Psoas muscle (tissue), 8 donors: ENCODE measurements around the gene NUDC. TPM values are rescaled to one million over a fixed set of nuclear protein-coding genes. Genes with fewer than 3 reads are reported as not detected.

ENCODE experiments used
- ATAC-seq, 4 donors: fragments of 200-7000 bp; cut with Tn5 transposase; one replicate each; pipeline ENCODE4 v1.9.1; 2020; ENCODE audit warnings: moderate library complexity in 3 of 4, mild to moderate bottlenecking in 2 of 4
- DNase-seq, 2 donors: peaks; one replicate each; pipeline ENCODE4 v3.0.0-alpha.2; 2020
- H3K27ac ChIP-seq: fragments of 200-600 bp; one replicate; pipeline ENCODE4 v1.8.0; 2022
- H3K27me3 ChIP-seq, 3 donors: fragments of 200-600 bp in 1 of 3; one replicate each; pipeline versions ENCODE4 v1.6.1 to v1.8.0; 2013 to 2022; ENCODE audit warnings: low read length in 2 of 3, mild to moderate bottlenecking in 2 of 3, moderate library complexity in 1 of 3; ENCODE audit not compliant: insufficient read depth in 3 of 3
- H3K36me3 ChIP-seq, 2 donors: fragments of 200-600 bp in 1 of 2; one replicate each; pipeline versions ENCODE4 v1.6.1 to v1.8.0; 2013 to 2022; ENCODE audit warnings: low read depth in 1 of 2, mild to moderate bottlenecking in 1 of 2, moderate library complexity in 1 of 2; ENCODE audit not compliant: insufficient read depth in 1 of 2
- H3K4me1 ChIP-seq: fragments of 200-600 bp; one replicate; pipeline ENCODE4 v1.8.0; 2022
- H3K4me3 ChIP-seq: fragments of 200-600 bp; one replicate; pipeline ENCODE4 v1.8.0; 2022; ENCODE audit warnings: mild to moderate bottlenecking
- H3K9me3 ChIP-seq: fragments of 200-600 bp; one replicate; pipeline ENCODE4 v1.8.0; 2022
- WGBS, 3 donors: extraction: QIAGEN DNeasy Blood & Tissue Kit; methylation state at CpG; one replicate each; pipeline versions ENCODE4 v1.1.6 to v1.1.7; 2013; 5-methylcytosine and 5-hydroxymethylcytosine counted together
- intact Hi-C, 2 donors: fragments of 100-400 bp; cut with DNase I; formaldehyde crosslinking; loops; one replicate each; pipeline versions ENCODE4 v1.11.0 to v1.14.2; 2022
- polyA plus RNA-seq, 3 donors: library from polyadenylated mRNA; stranded (reverse); fragments of 200-250 nt; gene quantifications; one replicate each; pipeline ENCODE4 v1.2.3, GENCODE V29; 2013
- total RNA-seq, 4 donors: library from RNA; stranded (reverse); fragmentation: NEBNext Ultra II Directional in 2 of 4; extraction: Animal tissue kit (Norgen Biotek cat#: 25700) in 2 of 4; gene quantifications; one replicate each; pipeline versions ENCODE4 v1.2.1 to v1.2.4, GENCODE V29; 2021 to 2023
- TF ChIP-seq, protein P1 (sequence below): fragments of 200-600 bp; IDR thresholded peaks from one replicate; pipeline ENCODE4 v1.8.0; 2022; ENCODE audit warnings: antibody characterized with exemption
- donor health status: healthy with polysubstance abuse.
- donor health status: DM: no; HTN: no; CAD: no; lungs with moderate emphysema.
- donor health status: Bipolar disorder and iron deficiency.
- donor health status: healthy.
- donor health status: DM: yes; HTN: yes; CAD: no.
- donor health status: DM: no; HTN: no; CAD: no.
- donor health status: DM: no; HTN: no; CAD: no.
- donor health status: DM: yes; HTN: yes; CAD: no.

The NUDC gene
- total and polyA plus RNA-seq, 7 donors, result 55.7 to 105 (median 65.5) TPM

DNA sequence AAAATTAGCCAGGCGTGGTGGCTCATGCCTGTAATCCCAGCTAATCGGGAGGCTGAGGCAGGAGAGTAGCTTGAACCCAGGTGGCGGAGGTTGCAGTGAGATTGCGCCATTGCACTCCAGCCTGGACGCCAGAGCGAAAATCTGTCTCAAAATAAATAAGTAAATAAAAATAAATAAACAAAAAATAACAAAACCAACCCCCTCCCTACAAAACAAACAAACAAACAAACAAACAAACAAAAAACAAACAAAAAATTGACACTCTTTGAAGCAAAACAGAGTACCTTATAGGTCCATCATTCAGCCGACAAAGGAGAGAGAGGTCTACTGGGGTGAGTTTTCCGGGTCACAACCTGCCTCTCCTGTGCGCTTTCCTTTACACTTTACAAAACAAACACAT lies 44.1 kb downstream of the NUDC start:
- Histone ChIP-seq H3K27me3 (peaks cover 0 to 30% (median 5%) of the 10 kb centered on the region in 3 donors), H3K9me3 (no peaks in the 10 kb centered on the region), H3K4me1 (peaks cover 7% of the 10 kb centered on the region), H3K36me3 (no peaks in the 10 kb centered on the region), H3K27ac (no peak overlapping the region), H3K4me3 (no peak overlapping the region)
- intact Hi-C loops, result no loop called here
- ATAC-seq (no peak), DNase-seq (no peak)
- WGBS, 3 donors, result 85 to 94% (median 87%) methylated on average over 9 of the region's 9 CpGs
- TF ChIP-seq, protein P1, sequence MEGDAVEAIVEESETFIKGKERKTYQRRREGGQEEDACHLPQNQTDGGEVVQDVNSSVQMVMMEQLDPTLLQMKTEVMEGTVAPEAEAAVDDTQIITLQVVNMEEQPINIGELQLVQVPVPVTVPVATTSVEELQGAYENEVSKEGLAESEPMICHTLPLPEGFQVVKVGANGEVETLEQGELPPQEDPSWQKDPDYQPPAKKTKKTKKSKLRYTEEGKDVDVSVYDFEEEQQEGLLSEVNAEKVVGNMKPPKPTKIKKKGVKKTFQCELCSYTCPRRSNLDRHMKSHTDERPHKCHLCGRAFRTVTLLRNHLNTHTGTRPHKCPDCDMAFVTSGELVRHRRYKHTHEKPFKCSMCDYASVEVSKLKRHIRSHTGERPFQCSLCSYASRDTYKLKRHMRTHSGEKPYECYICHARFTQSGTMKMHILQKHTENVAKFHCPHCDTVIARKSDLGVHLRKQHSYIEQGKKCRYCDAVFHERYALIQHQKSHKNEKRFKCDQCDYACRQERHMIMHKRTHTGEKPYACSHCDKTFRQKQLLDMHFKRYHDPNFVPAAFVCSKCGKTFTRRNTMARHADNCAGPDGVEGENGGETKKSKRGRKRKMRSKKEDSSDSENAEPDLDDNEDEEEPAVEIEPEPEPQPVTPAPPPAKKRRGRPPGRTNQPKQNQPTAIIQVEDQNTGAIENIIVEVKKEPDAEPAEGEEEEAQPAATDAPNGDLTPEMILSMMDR, result no peak

DNA sequence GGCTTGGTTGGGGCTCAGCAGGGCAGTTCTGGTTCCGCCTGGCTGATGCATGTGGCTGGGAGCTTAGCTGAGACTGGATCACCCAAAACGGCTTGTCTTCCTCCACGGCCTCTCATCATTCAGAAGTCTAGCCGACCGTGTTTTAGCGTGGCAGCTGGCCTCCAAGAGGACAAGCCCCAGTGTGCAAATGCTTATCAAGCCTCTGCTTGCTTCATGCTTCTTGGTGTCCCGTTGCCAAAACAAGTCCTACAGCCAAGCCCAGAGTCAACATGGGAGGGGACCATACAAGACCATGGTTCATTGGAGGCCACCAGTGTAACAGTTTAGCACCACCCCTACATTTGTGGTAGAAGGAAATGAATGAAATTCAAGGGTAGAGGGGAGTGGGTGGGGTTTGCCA lies 49.3 kb downstream of the NUDC start:
- no peak overlapping the region for H3K27ac ChIP-seq
- no peak overlapping the region for H3K4me3 ChIP-seq
- intact Hi-C loops, result no loop called here
- WGBS, 3 donors, result 21 to 39% (median 28%) methylated on average over 7 of the region's 7 CpGs
- TF ChIP-seq, protein P1, result no peak
- H3K27me3 ChIP-seq, result peaks cover 0 to 11% (median 2%) of the 10 kb centered on the region in 3 donors
- no peaks in the 10 kb centered on the region for H3K36me3 ChIP-seq
- no peak for ATAC-seq
- no peaks in the 10 kb centered on the region for H3K4me1 ChIP-seq
- DNase-seq, result no peak
- no peaks in the 10 kb centered on the region for H3K9me3 ChIP-seq

DNA sequence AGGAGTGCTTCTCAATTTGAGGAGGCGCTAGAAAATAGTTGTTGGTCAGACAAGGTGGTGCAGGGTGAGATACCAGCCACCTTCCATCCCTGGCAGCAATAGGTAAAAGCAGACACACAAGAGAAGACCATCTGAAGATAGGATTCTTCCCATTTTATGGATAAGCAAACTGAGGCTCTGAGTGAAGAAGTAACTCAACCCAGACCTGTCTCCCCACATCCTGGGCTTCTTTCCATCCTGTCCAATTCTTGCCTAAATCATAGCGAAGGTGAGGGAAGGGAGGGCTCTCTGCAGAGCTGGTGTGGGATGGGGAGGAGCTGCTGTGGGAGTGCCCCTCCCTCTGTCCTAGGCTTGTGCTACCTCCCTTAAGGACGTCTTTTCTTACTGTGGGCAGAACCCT lies 50.0 kb downstream of the NUDC start:
- no peak for DNase-seq
- peaks cover 0 to 9% (median 2%) of the 10 kb centered on the region in 3 donors for H3K27me3 ChIP-seq
- H3K9me3 ChIP-seq, result no peaks in the 10 kb centered on the region
- 57 to 59% (median 58%) methylated on average over 3 of the region's 3 CpGs for WGBS, 3 donors
- no peak overlapping the region for H3K27ac ChIP-seq
- no peaks in the 10 kb centered on the region for H3K4me1 ChIP-seq
- intact Hi-C loops, result no loop called here
- no peak for ATAC-seq
- TF ChIP-seq, protein P1, result no peak
- H3K4me3 ChIP-seq, result no peak overlapping the region
- H3K36me3 ChIP-seq, result no peaks in the 10 kb centered on the region

DNA sequence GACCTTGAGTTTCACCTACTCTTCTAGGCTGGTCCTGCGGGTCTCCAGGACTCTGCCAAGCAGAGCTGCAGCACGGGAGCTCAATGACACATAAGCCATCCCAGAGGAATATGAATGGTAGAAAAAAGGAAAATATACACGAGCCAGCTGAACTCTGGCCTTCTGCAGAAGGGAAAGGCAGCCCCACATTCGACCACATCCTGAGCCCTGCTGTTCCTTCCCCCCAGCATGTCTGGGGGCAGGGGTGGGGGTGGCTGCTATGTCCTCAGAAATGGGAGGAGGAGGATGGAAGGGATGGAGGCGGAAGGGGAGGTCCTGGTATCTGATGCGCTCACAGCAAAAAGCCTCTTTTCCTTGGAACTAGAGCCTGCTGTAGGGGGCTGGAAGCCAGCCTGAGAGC lies 50.8 kb downstream of the NUDC start:
- Histone ChIP-seq H3K4me3 (no peak overlapping the region), H3K9me3 (no peaks in the 10 kb centered on the region), H3K27me3 (peaks cover 0 to 7% (median 0%) of the 10 kb centered on the region in 3 donors), H3K4me1 (no peaks in the 10 kb centered on the region), H3K27ac (no peak overlapping the region), H3K36me3 (no peaks in the 10 kb centered on the region)
- TF ChIP-seq, protein P1, result no peak
- intact Hi-C loops, result no loop called here
- no peak for ATAC-seq
- no peak for DNase-seq
- 34 to 35% (median 35%) methylated on average over 6 of the region's 6 CpGs for WGBS, 3 donors

DNA sequence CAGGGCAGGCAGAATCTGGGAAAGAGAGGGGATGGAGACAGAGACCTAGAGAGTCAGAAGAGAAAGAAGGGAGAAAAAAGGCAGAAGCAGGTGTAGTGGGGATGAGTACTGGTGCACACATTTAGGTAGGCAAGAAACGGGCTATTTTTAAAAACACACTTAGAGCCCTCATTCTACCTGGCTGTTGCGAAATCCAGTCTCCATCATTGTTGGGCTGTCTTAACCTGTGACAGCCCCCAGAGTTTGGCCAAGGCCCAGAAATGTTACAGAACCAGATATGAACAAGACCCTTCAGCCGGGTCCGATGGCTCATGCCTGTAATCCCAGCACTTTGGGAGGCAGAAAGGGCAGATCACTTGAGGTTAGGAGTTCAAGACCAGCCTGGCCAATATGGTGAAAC lies 51.3 kb downstream of the NUDC start:
- DNase-seq (no peak), ATAC-seq (no peak)
- peaks cover 0 to 7% (median 0%) of the 10 kb centered on the region in 3 donors for H3K27me3 ChIP-seq
- no peaks in the 10 kb centered on the region for H3K36me3 ChIP-seq
- H3K4me1 ChIP-seq, result no peaks in the 10 kb centered on the region
- H3K27ac ChIP-seq, result no peak overlapping the region
- 85 to 87% (median 87%) methylated on average over 4 of the region's 4 CpGs for WGBS, 3 donors
- TF ChIP-seq, protein P1, result no peak
- no peaks in the 10 kb centered on the region for H3K9me3 ChIP-seq
- no peak overlapping the region for H3K4me3 ChIP-seq
- intact Hi-C loops, result no loop called here
